IPS-20b (cell line): Measurements from ENCODE around the gene RCC1.
"Not testable (repeated sequence)": the region's sequence is repeated elsewhere in the genome, so short reads cannot be mapped to it uniquely, and the experiment has no call there.

Experiments used
- H3K27ac ChIP-seq: one replicate; pipeline ENCODE4 v1.5.1; 2013; ENCODE audit warnings: low read length
- H3K27me3 ChIP-seq: 2 replicates; pipeline ENCODE4 v1.6.1; 2013; ENCODE audit warnings: mild to moderate bottlenecking, low read length, inconsistent platforms; ENCODE audit not compliant: insufficient read depth
- H3K36me3 ChIP-seq: 2 replicates; pipeline ENCODE4 v1.6.1; 2013; ENCODE audit warnings: low read depth, mild to moderate bottlenecking, inconsistent platforms, low read length, moderate library complexity; ENCODE audit not compliant: insufficient read depth
- H3K4me1 ChIP-seq: 2 replicates; pipeline ENCODE4 v1.6.1; 2013; ENCODE audit warnings: mild to moderate bottlenecking, control low read depth, inconsistent platforms, low read length, moderate library complexity; ENCODE audit not compliant: insufficient read depth
- H3K4me3 ChIP-seq: 2 replicates; pipeline ENCODE4 v1.5.1; 2013; ENCODE audit warnings: mild to moderate bottlenecking, low read length, inconsistent platforms
- H3K9ac ChIP-seq: 2 replicates; pipeline ENCODE4 v1.6.1; 2013; ENCODE audit warnings: low read depth, mild to moderate bottlenecking, inconsistent platforms, low read length, moderate library complexity
- H3K9me3 ChIP-seq: 2 replicates; pipeline ENCODE4 v1.6.1; 2013; ENCODE audit warnings: mild to moderate bottlenecking, low read depth, low read length, inconsistent platforms; ENCODE audit not compliant: insufficient read depth

The RCC1 gene

GRCh38 chr1:28580722-28581530 is 75.1 kb downstream of the RCC1 start:
- Histone ChIP-seq H3K9me3 (no peaks in the 10 kb centered on the region), H3K9ac (peak overlapping the region; percentile 98), H3K4me1 (peaks cover 5% of the 10 kb centered on the region), H3K4me3 (peak overlapping the region; percentile 100), H3K27me3 (peaks cover 7% of the 10 kb centered on the region; the same call in 1 of the 2 replicates), H3K36me3 (peaks cover 47% of the 10 kb centered on the region), H3K27ac (peak overlapping the region; percentile 91)

GRCh38 chr1:28581531-28582247 is 75.8 kb downstream of the RCC1 start:
- Histone ChIP-seq H3K36me3 (peaks cover 47% of the 10 kb centered on the region), H3K27ac (peak overlapping the region; percentile 91), H3K4me3 (peak overlapping the region; percentile 100), H3K9me3 (no peaks in the 10 kb centered on the region), H3K27me3 (peaks cover 7% of the 10 kb centered on the region; the same call in 1 of the 2 replicates), H3K4me1 (peaks cover 5% of the 10 kb centered on the region), H3K9ac (peak overlapping the region; percentile 98)

GRCh38 chr1:28582248-28582615 is 76.4 kb downstream of the RCC1 start:
- Histone ChIP-seq H3K9ac (peak overlapping the region; percentile 72; the same call in 1 of the 2 replicates), H3K27me3 (peaks cover 7% of the 10 kb centered on the region; the same call in 1 of the 2 replicates), H3K4me3 (peak overlapping the region; percentile 100), H3K4me1 (peaks cover 5% of the 10 kb centered on the region), H3K9me3 (no peaks in the 10 kb centered on the region), H3K27ac (no peak overlapping the region), H3K36me3 (peaks cover 43% of the 10 kb centered on the region)

- H3K9ac ChIP-seq, H3K4me3 ChIP-seq: not testable (repeated sequence)
Observed at GRCh38 chr1:28586585-28587391, 80.9 kb downstream of the RCC1 start.

More at GRCh38 chr1:28586585-28587391, 80.9 kb downstream of the RCC1 start:
- H3K4me1 ChIP-seq, H3K27ac ChIP-seq, H3K36me3 ChIP-seq, H3K9me3 ChIP-seq: not testable (repeated sequence)
- peaks cover 13% of the 10 kb centered on the region for H3K27me3 ChIP-seq
